Naive thymus-derived CD8-positive, alpha-beta T cell (primary cell): ENCODE results near the gene KLRC1. TPM values are rescaled to one million over a fixed set of nuclear protein-coding genes. Genes with fewer than 3 reads are reported as not detected.
"Not testable (repeated sequence)": the region's sequence is repeated elsewhere in the genome, so short reads cannot be mapped to it uniquely, and the experiment has no call there.

Experiments used
- ATAC-seq, 2 donors: fragments of 150-1000 bp; cut with Tn5 transposase in 1 of 2; sonication (Bioruptor Pico), chemical (Tn5 transposase) in 1 of 2; 1 replicate in 1 of 2; 2 replicates in 1 of 2; pipeline ENCODE4 v1.10.0; 2021; ENCODE audit warnings: mild to moderate bottlenecking in 2 of 2, moderate library complexity in 2 of 2
- POLR2A ChIA-PET: fragments of 350-600 bp; sonication (Branson Sonifier 250); formaldehyde crosslinking; loops from one replicate; lab custom pipeline; 2021; ENCODE audit warnings: antibody characterized with exemption; lab: Charles Lee
- DNase-seq, 10 donors: peaks; one replicate each; pipeline versions ENCODE4 v3.0.0 to v3.0.0-alpha.2; 2020 to 2022
- H3K27ac Mint-ChIP-seq, 10 donors: one replicate each; pipeline ENCODE4 v1.8.0; 2020 to 2022; ENCODE audit warnings: mild to moderate bottlenecking in 10 of 10, mixed read lengths in 10 of 10, moderate library complexity in 4 of 10, inconsistent platforms in 1 of 10
- H3K27me3 Mint-ChIP-seq, 5 donors: one replicate each; pipeline ENCODE4 v1.8.0; 2021 to 2022; ENCODE audit warnings: mixed read lengths in 5 of 5
- H3K36me3 Mint-ChIP-seq, 3 donors: one replicate each; pipeline ENCODE4 v1.8.0; 2020 to 2022; ENCODE audit warnings: mixed read lengths in 3 of 3, mild to moderate bottlenecking in 2 of 3, inconsistent platforms in 1 of 3
- H3K4me1 Mint-ChIP-seq, 4 donors: one replicate each; pipeline ENCODE4 v1.8.0; 2021 to 2022; ENCODE audit warnings: mixed read lengths in 4 of 4
- H3K4me3 Mint-ChIP-seq, 10 donors: one replicate each; pipeline ENCODE4 v1.8.0; 2020 to 2022; ENCODE audit warnings: mild to moderate bottlenecking in 10 of 10, mixed read lengths in 10 of 10, moderate library complexity in 6 of 10, inconsistent platforms in 1 of 10
- H3K9me3 Mint-ChIP-seq, 9 donors: one replicate each; pipeline ENCODE4 v1.8.0; 2020 to 2022; ENCODE audit warnings: mixed read lengths in 9 of 9, mild to moderate bottlenecking in 3 of 9, inconsistent platforms in 1 of 9, moderate library complexity in 1 of 9
- polyA plus RNA-seq, 3 donors: library from polyadenylated mRNA; unstranded; fragments of 300-500 nt; fragmentation: Illumina TruSeq; gene quantifications; one replicate each; pipeline ENCODE4 v1.2.3, GENCODE V29; 2021
- total RNA-seq, 8 experiments: library from RNA in 2 of 8; stranded (reverse) in 2 of 8; gene quantifications; one replicate each; pipeline ENCODE4 v1.2.3 and lab custom pipeline; 2021 to 2026

The KLRC1 gene
- total RNA-seq (1 to 10 TPM; 4.4 TPM), polyA plus RNA-seq (1 to 10 TPM in 1 of 3 donors, under 1 TPM in 2; 0.32 to 1.1 (median 0.91) TPM), total RNA-seq (lab: John Stamatoyannopoulos, UW) (0.08 to 1.8 (median 0.65) reads per million in 6 experiments)

DNA sequence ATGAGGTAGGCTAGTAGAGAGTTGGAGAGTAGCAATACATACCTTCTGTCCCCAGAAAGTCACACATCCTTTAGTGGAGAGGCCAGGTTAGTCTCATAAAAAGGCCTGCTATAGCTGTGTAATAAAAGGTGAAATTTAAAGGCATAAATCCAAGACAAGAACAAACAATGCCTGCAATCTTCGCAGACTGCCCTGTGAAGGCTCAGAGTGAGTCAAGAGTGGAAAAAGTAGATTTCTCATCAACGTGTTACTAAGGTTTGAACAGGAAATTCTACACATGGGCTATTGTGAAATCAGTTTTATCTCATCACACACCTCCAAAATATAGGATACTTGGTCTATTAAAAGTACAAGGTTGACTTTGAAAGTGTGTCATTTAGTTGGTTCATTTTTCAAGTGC lies at the start of gene KLRC1:
Gene KLRC1 (minus strand): TSS at position 222 of the 400 bp plus-strand sequence. CDS start 2,221 bp downstream, outside the sequence.
- no peaks in the 10 kb centered on the region for H3K27me3 Mint-ChIP-seq
- POLR2A ChIA-PET, result no interaction called here
- peaks cover 0 to 30% (median 27%) of the 10 kb centered on the region in 3 donors for H3K36me3 Mint-ChIP-seq
- no peak for ATAC-seq
- peak within 1 kb of the TSS in 1 of 10 donors; percentile 47 for H3K4me3 Mint-ChIP-seq
- H3K4me1 Mint-ChIP-seq, result peaks cover 7 to 12% (median 10%) of the 10 kb centered on the region in 4 donors
- H3K27ac Mint-ChIP-seq, result peak within 1 kb of the TSS in 1 of 10 donors; percentile 17
- no peak for DNase-seq
- peaks cover 10 to 39% (median 33%) of the 10 kb centered on the region in 9 donors for H3K9me3 Mint-ChIP-seq

DNA sequence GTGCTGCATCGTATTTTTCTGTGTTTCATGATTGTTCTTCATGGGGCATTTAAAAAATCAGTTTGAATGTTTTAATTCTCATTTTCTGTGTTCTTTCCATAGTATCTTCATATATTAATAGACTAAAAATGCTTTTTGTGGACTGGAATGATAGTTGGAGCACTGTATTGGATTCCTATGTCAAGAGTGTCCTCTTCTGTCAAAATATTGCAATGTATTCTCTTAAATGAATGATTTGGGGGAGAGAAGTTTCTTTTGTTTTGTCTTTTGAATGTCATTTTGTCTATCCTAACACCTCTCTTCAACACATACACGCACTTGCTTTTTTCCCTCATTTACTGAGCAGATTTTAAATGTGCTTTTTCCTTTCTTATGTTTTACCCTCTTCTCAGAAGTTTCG lies 47.9 kb upstream of the KLRC1 start:
- Mint-ChIP-seq H3K27ac (peak overlapping the region; percentile 45 to 87 (median 81)), H3K27me3 (no peaks in the 10 kb centered on the region), H3K36me3 (peaks cover 0 to 5% (median 4%) of the 10 kb centered on the region in 3 donors), H3K9me3 (peaks cover 0 to 9% (median 0%) of the 10 kb centered on the region in 9 donors), H3K4me1 (peaks cover 14 to 54% (median 48%) of the 10 kb centered on the region in 4 donors), H3K4me3 (peak overlapping the region; percentile 7 to 72 (median 57))
- ATAC-seq, result no peak
- POLR2A ChIA-PET, result interaction anchor here (1.0 to 2.6 kb wide), 5 partner anchors 19 to 112 kb away, joined by 3 to 8 read pairs (median 4); no protein-coding TSS in a partner anchor
- peak in 3 of 10 donors; percentile 9 to 25 (median 17) for DNase-seq

DNA sequence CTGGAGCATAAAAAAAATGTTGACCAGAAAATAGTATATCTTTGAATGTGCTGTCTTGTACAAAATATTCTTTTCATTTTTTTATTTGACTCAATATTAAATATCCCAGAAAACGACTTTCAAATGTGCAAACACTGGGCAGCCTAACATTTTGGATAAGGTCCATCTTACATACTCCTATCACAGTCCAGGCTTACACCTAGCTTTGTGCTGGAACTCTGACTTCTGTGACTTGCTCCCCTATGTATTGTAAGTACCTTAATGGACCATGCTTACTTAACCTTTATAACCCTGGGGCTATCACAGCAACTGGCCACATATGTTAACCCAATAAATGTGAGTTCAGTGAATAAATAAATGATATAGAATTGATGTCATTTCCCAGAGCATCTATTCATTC lies 44.9 kb upstream of the KLRC1 start:
- POLR2A ChIA-PET, result interaction anchor here (0.8 to 1.4 kb wide), 5 partner anchors 16 to 131 kb away, joined by 3 to 5 read pairs (median 4); no protein-coding TSS in a partner anchor
- no peak for DNase-seq
- Mint-ChIP-seq H3K9me3 (peaks cover 0 to 15% (median 0%) of the 10 kb centered on the region in 9 donors), H3K4me3 (peak overlapping the region; percentile 12 to 75 (median 70)), H3K4me1 (peaks cover 18 to 52% (median 42%) of the 10 kb centered on the region in 4 donors), H3K27me3 (peaks cover 0 to 2% (median 0%) of the 10 kb centered on the region in 5 donors), H3K36me3 (peaks cover 0 to 4% (median 2%) of the 10 kb centered on the region in 3 donors), H3K27ac (peak overlapping the region; percentile 82 to 94 (median 88))
- peak; percentile 18 to 19 for ATAC-seq

DNA sequence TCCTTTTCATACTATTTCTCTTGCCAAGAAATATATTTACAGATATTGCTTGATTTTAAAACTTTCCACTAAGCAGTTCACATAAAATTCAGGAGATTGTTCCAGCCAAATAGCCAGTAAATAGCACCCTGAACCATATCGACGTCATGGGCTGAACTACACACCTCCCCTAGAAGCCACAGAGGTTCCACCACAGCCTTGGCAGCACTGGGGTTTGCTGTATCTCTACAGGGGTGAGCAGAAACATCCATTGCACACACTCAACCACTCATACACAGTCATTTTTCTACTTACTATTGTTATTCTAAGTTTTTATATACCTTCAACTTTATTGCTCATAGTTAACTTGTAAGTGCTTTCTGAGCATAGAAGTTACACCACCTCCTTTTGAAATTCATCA lies 44.4 kb upstream of the KLRC1 start:
- ATAC-seq, result peak; percentile 98 to 100
- Mint-ChIP-seq H3K9me3 (peaks cover 0 to 10% (median 0%) of the 10 kb centered on the region in 9 donors), H3K27ac (peak overlapping the region; percentile 82 to 94 (median 88)), H3K36me3 (peaks cover 0 to 2% (median 0%) of the 10 kb centered on the region in 3 donors), H3K4me1 (peaks cover 17 to 48% (median 41%) of the 10 kb centered on the region in 4 donors), H3K4me3 (peak overlapping the region; percentile 47 to 75 (median 70)), H3K27me3 (peaks cover 0 to 2% (median 0%) of the 10 kb centered on the region in 5 donors)
- POLR2A ChIA-PET, result interaction anchor here (0.8 to 1.4 kb wide), 5 partner anchors 16 to 131 kb away, joined by 3 to 5 read pairs (median 4); no protein-coding TSS in a partner anchor
- peak; percentile 39 to 87 (median 70) for DNase-seq

DNA sequence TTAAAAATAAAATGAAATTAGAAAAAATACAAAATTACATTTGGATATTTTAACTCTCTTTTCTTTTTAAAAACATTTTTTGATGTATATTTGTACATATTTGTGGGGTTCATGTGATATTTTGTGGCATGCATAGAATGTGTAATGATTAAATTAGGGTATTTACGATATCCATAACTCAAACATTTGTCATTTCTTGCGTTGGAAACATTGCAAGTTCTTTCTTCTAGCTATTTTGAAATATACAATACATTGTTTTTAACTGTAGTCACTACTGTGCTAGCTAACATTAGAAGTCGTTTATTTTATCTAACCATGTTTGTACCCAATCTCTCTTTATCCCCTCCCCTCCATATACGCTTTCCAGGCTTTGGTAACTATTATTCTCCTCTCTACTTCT lies 38.6 kb upstream of the KLRC1 start:
- ATAC-seq, result no peak
- peaks cover 0 to 8% (median 4%) of the 10 kb centered on the region in 3 donors for H3K36me3 Mint-ChIP-seq
- peaks cover 0 to 2% (median 0%) of the 10 kb centered on the region in 5 donors for H3K27me3 Mint-ChIP-seq
- POLR2A ChIA-PET, result interaction anchor here (0.6 to 1.1 kb wide), 2 partner anchors 10 to 15 kb away, joined by 3 to 5 read pairs; no protein-coding TSS in a partner anchor
- peaks cover 0 to 15% (median 4%) of the 10 kb centered on the region in 9 donors for H3K9me3 Mint-ChIP-seq
- H3K4me1 Mint-ChIP-seq, result peaks cover 10 to 28% (median 14%) of the 10 kb centered on the region in 4 donors
- DNase-seq, result no peak
- H3K4me3 Mint-ChIP-seq, result no peak overlapping the region
- no peak overlapping the region for H3K27ac Mint-ChIP-seq

DNA sequence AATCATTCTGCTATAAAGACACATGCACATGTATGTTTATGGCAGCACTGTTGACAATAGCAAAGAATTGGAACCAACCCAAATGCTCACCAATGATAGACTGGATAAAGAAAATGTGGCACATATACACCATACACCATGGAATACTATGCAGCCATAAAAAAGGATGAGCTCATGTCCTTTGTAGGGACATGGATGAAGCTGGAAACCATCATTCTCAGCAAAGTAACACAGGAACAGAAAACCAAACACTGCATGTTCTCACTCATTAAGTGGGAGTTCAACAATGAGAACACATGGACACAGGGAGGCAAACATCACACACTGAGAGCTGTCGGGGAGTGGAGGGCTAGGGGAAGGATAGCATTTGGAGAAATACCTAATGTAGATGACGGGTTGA lies 34.2 kb upstream of the KLRC1 start:
- not testable (repeated sequence) for H3K27ac Mint-ChIP-seq, H3K27me3 Mint-ChIP-seq, DNase-seq, H3K4me3 Mint-ChIP-seq, ATAC-seq
- Mint-ChIP-seq H3K9me3 (peaks cover 20 to 52% (median 33%) of the 10 kb centered on the region in 9 donors), H3K36me3 (peaks cover 4 to 46% (median 41%) of the 10 kb centered on the region in 3 donors), H3K4me1 (peaks cover 10 to 40% (median 24%) of the 10 kb centered on the region in 4 donors)
- POLR2A ChIA-PET, result interaction anchor here (1.3 kb wide), 1 partner anchor 68 kb away, joined by 5 read pairs; no protein-coding TSS in a partner anchor

DNA sequence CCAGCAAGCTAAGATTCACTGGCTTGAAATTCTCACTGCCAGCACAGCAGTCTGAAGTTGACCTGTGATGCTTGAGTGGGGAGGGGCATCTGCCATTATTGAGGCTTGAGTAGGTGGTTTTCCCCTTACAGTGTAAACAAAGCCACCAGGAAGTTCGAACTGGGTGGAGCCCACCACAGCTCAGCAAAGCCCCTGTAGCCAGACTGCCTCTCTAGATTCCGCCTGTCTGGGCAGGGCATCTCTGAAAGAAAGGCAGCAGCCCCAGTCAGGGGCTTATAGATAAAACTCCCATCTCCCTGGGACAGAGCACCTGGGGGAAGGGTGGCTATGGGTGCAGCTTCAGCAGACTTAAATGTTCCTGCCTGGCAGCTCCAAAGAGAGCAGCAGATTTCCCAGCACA lies 28.7 kb upstream of the KLRC1 start:
- peak overlapping the region; percentile 82 to 96 (median 94) for H3K27ac Mint-ChIP-seq
- H3K4me3 Mint-ChIP-seq, result peak overlapping the region; percentile 27 to 78 (median 68)
- DNase-seq (peak in 9 of 10 donors; percentile 31 to 81 (median 61)), ATAC-seq (peak; percentile 84 to 90)
- H3K27me3 Mint-ChIP-seq, result not testable (repeated sequence)
- peaks cover 9 to 59% (median 50%) of the 10 kb centered on the region in 3 donors for H3K36me3 Mint-ChIP-seq
- H3K9me3 Mint-ChIP-seq, result peaks cover 17 to 78% (median 51%) of the 10 kb centered on the region in 9 donors
- H3K4me1 Mint-ChIP-seq, result peaks cover 18 to 41% (median 34%) of the 10 kb centered on the region in 4 donors
- POLR2A ChIA-PET, result interaction anchor here (0.6 to 3.5 kb wide), 17 partner anchors 9 to 131 kb away, joined by 3 to 30 read pairs (median 4); partner anchors contain the start of gene MAGOHB

DNA sequence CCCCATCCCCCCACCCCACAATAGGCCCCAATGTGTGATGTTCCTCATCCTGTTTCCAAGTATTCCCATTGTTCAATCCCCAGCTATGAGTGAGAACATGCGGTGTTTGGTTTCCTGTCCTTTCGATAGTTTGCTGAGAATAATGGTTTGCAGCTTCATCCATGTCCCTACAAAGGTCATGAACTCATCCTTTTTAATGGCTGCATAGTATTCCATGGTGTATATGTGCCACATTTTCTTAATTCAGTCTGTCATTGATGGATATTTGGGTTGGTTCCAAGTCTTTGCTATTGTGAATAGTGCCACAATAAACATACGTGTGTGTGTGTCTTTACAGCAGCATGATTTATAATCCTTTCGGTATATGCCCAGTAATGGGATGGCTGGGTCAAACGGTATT lies 19.6 kb upstream of the KLRC1 start:
- not testable (repeated sequence) for DNase-seq, ATAC-seq, H3K27me3 Mint-ChIP-seq, H3K4me3 Mint-ChIP-seq, H3K27ac Mint-ChIP-seq
- POLR2A ChIA-PET, result interaction anchor here (0.6 kb wide), 2 partner anchors 9 to 68 kb away, joined by 3 read pairs; no protein-coding TSS in a partner anchor
- Mint-ChIP-seq H3K4me1 (peaks cover 13 to 27% (median 17%) of the 10 kb centered on the region in 4 donors), H3K36me3 (peaks cover 2 to 36% (median 20%) of the 10 kb centered on the region in 3 donors), H3K9me3 (peaks cover 2 to 58% (median 22%) of the 10 kb centered on the region in 9 donors)

DNA sequence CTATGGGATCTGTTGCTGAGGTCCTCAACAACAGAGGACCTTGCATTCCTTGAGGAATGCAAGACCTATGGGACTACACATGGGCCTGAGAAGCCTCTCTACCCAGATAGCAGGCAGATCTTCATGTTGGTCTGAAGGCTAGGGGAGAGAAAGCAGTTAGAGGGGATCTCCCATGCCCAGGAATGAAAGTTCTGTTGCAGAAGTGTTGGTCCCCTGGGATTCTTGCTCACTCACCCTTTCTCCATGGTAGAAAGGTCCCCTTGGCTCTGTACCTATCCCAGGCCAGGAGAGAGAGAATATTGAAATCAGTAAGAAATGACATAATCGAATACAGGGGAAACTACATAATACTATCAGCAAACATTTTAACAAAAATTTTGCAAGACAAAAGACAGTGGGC lies 16.5 kb upstream of the KLRC1 start:
- Mint-ChIP-seq H3K27me3 (no peaks in the 10 kb centered on the region), H3K4me3 (no peak overlapping the region), H3K4me1 (peaks cover 9 to 26% (median 13%) of the 10 kb centered on the region in 4 donors), H3K27ac (peak overlapping the region in 1 of 10 donors; percentile 33), H3K36me3 (peaks cover 0 to 31% (median 12%) of the 10 kb centered on the region in 3 donors), H3K9me3 (peaks cover 0 to 42% (median 17%) of the 10 kb centered on the region in 9 donors)
- POLR2A ChIA-PET, result no interaction called here
- no peak for ATAC-seq
- no peak for DNase-seq

DNA sequence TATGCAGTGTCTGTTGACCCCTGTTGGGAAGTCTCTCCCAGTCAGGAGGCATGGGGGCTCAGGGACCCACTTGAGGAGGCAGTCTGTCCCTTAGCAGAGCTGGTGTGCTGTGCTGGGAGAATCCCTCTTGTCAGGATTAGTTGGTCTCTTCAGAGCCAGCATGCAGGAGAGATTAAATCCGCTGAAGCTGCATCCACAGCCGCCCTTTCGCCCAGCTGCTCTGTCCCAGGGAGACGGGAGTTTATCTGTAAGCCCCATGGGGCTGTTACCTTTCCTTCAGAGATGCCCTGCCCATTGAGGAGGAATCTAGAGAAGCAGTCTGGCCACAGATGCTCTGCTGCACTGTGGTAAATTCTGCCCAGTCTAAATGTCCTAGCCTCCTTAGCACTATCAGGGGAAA lies 13.1 kb upstream of the KLRC1 start:
- Mint-ChIP-seq H3K36me3 (peaks cover 2 to 48% (median 42%) of the 10 kb centered on the region in 3 donors), H3K4me1 (peaks cover 11 to 26% (median 14%) of the 10 kb centered on the region in 4 donors), H3K9me3 (peaks cover 14 to 52% (median 30%) of the 10 kb centered on the region in 9 donors), H3K4me3 (no peak overlapping the region), H3K27ac (no peak overlapping the region), H3K27me3 (no peaks in the 10 kb centered on the region)
- ATAC-seq (no peak), DNase-seq (no peak)
- POLR2A ChIA-PET, result no interaction called here

DNA sequence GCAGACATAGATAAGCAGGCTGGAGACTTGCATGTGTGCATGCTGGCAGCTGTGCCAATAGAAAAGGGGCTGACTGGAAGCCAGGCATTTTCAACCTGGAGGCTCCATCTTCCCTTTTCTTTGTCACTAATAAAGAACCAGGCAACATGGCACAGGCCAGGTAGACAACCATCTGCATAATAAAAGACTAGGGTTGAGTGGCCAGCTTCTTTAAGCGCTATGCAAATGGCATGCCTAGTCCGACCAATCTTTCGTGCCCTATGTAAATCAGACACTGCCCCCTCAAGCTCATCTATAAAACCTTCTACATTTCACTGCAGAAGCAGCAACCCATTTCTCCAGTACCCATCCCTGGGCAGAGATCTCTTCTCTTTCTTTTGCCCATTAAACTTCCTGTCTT lies 4.6 kb upstream of the KLRC1 start:
- no peak overlapping the region for H3K4me3 Mint-ChIP-seq
- H3K9me3 Mint-ChIP-seq, result peaks cover 21 to 82% (median 69%) of the 10 kb centered on the region in 9 donors
- no peaks in the 10 kb centered on the region for H3K27me3 Mint-ChIP-seq

DNA sequence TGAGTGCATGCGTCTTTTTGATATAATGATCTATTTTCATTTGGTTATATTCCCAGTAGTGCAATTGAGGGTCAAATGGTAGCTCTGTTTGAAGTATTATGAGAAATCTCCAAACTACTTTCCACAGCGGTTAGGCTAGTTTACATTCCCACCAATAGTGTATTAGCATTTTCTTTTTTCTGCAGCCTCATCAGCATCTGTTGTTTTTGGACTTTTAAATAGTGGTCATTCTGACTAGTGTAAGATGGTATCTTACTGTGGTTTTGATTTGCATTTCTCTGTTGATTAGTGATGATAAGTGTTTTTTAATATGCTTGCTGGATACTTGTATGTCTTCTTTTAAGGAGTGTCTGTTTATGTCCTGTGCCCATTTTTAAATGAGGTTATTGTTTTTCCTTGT lies 3.7 kb upstream of the KLRC1 start:
- Mint-ChIP-seq H3K27ac (no peak overlapping the region), H3K36me3 (peaks cover 0 to 44% (median 38%) of the 10 kb centered on the region in 3 donors), H3K4me1 (peaks cover 7 to 12% (median 11%) of the 10 kb centered on the region in 4 donors), H3K9me3 (peaks cover 16 to 73% (median 61%) of the 10 kb centered on the region in 9 donors), H3K4me3 (no peak overlapping the region), H3K27me3 (no peaks in the 10 kb centered on the region)
- DNase-seq, result no peak
- ATAC-seq, result no peak
- POLR2A ChIA-PET, result no interaction called here

More for the DNA sequence above, 4.6 kb upstream of the KLRC1 start:
- peaks cover 2 to 52% (median 47%) of the 10 kb centered on the region in 3 donors for H3K36me3 Mint-ChIP-seq
- ATAC-seq (no peak), DNase-seq (no peak)
- peak overlapping the region in 2 of 10 donors; percentile 52 to 80 for H3K27ac Mint-ChIP-seq
- POLR2A ChIA-PET, result no interaction called here
- peaks cover 7 to 12% (median 12%) of the 10 kb centered on the region in 4 donors for H3K4me1 Mint-ChIP-seq
